ENCODE results near the gene SPI1.

The SPI1 gene

GRCh38 chr11:47332303-47332711, 46.0 kb downstream of the SPI1 start:
- H3K4me3 ChIP-seq (ENCODE audit: low read depth, low read length) = no peak overlapping the region
- TF ChIP-seq CTCF (IDR thresholded peaks at IDR 0.05; ENCODE audit: insufficient read depth, low read depth, low read length, missing control alignments) = no peak
- DNase-seq (ENCODE audit: low read depth) = no peak

GRCh38 chr11:47331454-47332302, 46.7 kb downstream of the SPI1 start:
- no peak overlapping the region for H3K4me3 ChIP-seq (ENCODE audit: low read depth, low read length)
- no peak for DNase-seq (ENCODE audit: low read depth)
- no peak for TF ChIP-seq CTCF (IDR thresholded peaks at IDR 0.05; ENCODE audit: insufficient read depth, low read depth, low read length, missing control alignments)

GRCh38 chr11:47329987-47330931, 48.1 kb downstream of the SPI1 start:
- TF ChIP-seq CTCF (IDR thresholded peaks at IDR 0.05; ENCODE audit: insufficient read depth, low read depth, low read length, missing control alignments) = no peak
- DNase-seq (ENCODE audit: low read depth) = no peak
- no peak overlapping the region for H3K4me3 ChIP-seq (ENCODE audit: low read depth, low read length)

GRCh38 chr11:47329431-47329986, 48.8 kb downstream of the SPI1 start:
- no peak overlapping the region for H3K4me3 ChIP-seq (ENCODE audit: low read depth, low read length)
- DNase-seq (ENCODE audit: low read depth) = no peak
- TF ChIP-seq CTCF (IDR thresholded peaks at IDR 0.05; ENCODE audit: insufficient read depth, low read depth, low read length, missing control alignments) = no peak

- DNase-seq (ENCODE audit: low read depth) = peak; percentile 72
- no peak overlapping the region for H3K4me3 ChIP-seq (ENCODE audit: low read depth, low read length)
- TF ChIP-seq CTCF (IDR thresholded peaks at IDR 0.05; ENCODE audit: insufficient read depth, low read depth, low read length, missing control alignments) = peak; percentile 5
Observed at GRCh38 chr11:47328449-47329390, 49.6 kb downstream of the SPI1 start.

GRCh38 chr11:47327949-47328348, 50.4 kb downstream of the SPI1 start:
- H3K4me3 ChIP-seq (ENCODE audit: low read depth, low read length) = no peak overlapping the region
- no peak for TF ChIP-seq CTCF (IDR thresholded peaks at IDR 0.05; ENCODE audit: insufficient read depth, low read depth, low read length, missing control alignments)
- DNase-seq (ENCODE audit: low read depth) = no peak
